Activated naive CD4-positive, alpha-beta T cell treated with anti-CD3 and anti-CD28 coated beads, Interleukin-2, amount 50 U/mL, for 16 hours (primary cell): ENCODE measurements around the gene ENTPD7.
"Not testable (repeated sequence)": the region's sequence is repeated elsewhere in the genome, so short reads cannot be mapped to it uniquely, and the experiment has no call there.

ENCODE experiments used
- DNase-seq: peaks from one replicate; pipeline ENCODE4 v3.0.0-alpha.2; 2020

The ENTPD7 gene, protein sequence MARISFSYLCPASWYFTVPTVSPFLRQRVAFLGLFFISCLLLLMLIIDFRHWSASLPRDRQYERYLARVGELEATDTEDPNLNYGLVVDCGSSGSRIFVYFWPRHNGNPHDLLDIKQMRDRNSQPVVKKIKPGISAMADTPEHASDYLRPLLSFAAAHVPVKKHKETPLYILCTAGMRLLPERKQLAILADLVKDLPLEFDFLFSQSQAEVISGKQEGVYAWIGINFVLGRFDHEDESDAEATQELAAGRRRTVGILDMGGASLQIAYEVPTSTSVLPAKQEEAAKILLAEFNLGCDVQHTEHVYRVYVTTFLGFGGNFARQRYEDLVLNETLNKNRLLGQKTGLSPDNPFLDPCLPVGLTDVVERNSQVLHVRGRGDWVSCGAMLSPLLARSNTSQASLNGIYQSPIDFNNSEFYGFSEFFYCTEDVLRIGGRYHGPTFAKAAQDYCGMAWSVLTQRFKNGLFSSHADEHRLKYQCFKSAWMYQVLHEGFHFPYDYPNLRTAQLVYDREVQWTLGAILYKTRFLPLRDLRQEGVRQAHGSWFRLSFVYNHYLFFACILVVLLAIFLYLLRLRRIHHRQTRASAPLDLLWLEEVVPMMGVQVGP

DNA sequence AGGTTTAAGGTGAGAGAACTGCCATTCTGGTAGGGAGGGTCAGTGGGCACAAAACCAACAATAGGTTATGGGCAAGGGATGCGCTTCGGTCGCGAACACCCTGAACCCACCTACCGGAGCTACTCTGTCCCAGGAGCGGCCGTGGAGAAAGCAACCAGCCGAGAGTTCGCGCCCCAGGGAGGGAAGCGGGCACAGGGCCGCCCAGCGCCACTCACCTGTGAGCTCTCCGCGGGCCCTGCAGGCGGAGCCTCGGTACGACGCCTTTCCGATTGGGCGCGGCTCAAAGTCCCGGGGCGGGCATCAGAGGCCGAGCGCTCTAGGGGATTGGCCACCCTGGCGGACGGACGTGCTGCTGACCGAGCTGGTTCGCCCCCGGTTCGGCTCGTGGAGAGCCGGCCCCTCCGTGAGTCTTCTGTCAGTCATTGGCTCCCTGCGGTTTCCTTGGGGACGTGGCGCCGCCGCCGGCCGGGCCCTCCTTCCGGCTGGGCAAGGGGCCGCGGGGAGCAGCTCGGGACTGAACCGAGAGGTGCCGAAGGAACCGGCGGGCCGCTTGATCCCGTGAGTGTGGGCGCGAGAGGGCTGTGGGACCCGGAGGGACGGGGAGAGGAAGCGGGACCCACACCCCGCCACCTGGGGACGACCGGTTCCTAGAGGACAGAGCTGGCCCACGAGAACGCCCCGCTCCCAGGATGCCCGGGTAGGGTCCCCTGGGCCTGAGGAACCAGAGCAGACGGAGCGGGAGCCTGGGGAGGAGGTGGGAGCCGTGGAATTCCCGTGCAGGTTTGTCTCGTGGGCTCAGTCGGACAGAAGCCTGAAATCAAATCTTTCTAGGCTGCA is at the start of gene ENTPD7:
ENTPD7 (plus strand) TSS at position 479 of the 837 bp plus-strand sequence. CDS start 448 bp downstream, outside the sequence.
- DNase-seq, result peak; percentile 92

DNA sequence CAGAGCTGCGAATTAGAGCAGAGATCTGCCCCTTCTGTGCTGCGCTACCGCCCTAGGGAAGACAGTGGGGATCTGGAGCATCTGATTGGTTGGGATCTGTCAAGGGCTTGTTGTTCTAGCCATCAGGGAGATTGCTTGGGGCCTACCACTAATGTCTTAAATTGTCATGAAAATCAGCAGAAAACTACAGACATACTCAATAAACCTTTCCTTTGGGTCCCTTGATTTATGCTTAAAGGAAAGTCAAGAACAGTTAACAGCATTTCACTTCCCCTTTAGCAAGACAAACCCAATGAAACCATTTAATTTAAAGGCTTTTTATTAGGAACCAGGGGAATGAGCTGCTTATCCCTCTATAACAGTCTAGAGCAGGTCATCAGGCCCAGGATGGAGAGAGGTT is 49.1 kb upstream of the ENTPD7 start:
- DNase-seq, result no peak

DNA sequence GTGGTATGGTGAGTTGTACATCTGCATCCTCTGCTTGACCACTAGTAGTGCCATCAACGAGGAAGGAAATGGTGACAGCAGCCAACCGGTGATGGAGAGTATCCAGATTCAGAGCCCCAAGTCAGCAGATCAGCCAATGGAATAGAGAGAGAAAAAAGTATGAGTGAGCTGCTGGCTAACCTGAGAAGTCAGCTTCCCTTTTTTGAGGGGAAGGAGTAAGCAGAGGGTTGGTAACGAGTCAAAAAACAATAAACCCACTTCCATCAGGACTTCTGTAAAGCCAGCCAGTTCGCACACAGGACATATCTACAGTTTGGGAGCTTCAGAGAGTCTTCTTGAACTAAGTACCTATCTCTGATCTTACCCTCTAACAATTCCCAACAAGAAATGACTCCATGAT is 48.0 kb upstream of the ENTPD7 start:
- no peak for DNase-seq

DNA sequence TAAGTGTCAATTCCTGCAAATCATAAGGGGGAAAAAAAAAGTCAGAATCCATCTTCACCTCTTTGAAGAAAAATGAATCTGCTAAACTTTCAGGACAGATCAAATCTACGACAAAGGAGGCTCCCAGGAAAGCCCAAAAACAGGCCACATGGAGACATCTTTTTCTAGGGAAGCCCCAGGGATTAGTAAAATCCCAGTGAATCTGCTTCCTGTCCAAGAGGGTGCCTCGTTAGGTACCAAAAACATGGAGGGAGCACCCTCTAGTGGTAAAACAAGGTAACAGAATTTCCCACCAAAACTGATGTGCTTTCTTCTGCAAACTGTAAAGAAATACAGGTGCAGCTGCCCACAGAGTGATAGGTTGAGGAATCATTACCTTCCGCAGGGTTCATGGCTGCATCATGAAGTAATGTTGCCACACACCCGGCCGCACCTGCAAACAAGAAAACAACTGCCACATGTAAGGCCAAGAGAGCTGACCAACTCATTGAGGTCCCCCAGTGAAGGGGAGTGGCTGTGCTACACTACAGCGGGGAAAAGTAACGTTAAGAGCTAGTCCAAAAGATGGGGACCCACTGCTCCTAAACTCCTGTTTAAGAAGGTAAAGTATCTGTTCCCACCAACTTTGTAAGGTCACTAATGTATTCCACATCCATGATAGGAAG is 47.0 kb upstream of the ENTPD7 start:
- no peak for DNase-seq

DNA sequence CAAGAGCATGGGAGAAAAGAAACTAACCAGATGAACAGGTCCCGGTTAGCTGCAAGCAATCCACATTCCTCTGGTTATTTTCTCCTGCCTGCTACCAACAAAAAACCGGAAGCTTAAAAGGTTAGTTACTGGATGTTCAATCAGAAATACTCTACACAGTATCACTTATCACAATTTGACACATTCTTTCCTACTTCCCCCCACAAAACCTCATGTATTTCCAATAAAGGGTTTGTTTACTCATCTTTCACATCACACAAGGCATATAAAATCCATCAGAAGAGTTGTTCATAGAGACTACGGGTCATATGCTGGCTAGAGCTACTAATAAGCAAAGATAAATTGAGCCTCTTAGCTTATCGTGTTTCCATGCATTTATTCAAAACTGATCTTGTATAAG is 43.9 kb upstream of the ENTPD7 start:
- no peak for DNase-seq

DNA sequence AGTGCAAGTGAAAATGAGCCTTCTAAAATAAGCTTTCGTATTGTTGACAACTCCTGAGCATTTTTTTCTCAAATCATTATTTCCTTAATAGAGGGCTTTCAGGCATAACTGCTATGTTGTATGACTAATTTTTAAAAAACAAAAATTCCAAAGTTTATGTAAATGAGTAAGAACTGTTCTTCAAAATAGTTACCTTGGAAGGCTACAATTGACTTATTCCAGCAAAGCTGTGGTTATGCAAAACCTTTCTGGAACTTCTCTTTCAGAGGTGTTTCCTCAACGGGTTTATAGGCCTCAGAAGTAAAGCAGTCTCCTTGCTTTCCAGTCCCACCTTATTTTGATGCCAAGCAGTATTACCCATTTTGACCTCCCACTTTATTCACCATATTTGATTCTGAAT is 41.6 kb upstream of the ENTPD7 start:
- no peak for DNase-seq

DNA sequence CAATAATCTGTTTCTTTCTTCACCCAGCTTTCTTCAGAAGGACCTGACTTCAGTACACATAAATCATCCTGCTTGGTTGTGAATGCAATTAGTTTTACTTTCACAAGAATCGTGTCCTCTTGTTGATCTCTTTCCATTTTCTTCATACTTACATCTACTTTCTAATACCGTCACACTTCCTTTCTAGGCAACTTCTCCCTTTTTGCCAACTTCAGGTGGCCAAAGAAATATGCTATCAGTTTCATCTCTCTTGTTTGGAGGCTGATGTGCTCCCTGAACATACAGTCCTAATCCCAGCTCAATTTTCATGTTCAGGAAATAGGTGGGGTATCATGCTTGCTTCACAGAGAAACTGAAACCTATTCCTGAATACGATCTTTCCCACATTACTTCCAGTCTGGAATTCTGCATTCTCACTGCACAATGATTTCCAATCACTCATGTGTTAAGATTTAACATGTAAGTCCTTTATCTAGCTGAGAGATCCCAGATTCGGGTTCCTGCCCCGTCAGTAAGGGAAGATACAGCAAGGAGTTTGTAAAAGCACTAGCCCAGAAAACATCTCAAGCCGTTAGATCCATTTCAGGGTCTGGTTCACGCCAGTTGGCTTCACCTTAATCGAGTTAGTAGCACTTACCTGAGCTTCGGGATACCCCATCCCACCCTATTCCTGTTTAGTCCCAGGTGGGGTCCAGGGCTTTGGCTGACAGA is 40.1 kb upstream of the ENTPD7 start:
- peak; percentile 13 for DNase-seq

DNA sequence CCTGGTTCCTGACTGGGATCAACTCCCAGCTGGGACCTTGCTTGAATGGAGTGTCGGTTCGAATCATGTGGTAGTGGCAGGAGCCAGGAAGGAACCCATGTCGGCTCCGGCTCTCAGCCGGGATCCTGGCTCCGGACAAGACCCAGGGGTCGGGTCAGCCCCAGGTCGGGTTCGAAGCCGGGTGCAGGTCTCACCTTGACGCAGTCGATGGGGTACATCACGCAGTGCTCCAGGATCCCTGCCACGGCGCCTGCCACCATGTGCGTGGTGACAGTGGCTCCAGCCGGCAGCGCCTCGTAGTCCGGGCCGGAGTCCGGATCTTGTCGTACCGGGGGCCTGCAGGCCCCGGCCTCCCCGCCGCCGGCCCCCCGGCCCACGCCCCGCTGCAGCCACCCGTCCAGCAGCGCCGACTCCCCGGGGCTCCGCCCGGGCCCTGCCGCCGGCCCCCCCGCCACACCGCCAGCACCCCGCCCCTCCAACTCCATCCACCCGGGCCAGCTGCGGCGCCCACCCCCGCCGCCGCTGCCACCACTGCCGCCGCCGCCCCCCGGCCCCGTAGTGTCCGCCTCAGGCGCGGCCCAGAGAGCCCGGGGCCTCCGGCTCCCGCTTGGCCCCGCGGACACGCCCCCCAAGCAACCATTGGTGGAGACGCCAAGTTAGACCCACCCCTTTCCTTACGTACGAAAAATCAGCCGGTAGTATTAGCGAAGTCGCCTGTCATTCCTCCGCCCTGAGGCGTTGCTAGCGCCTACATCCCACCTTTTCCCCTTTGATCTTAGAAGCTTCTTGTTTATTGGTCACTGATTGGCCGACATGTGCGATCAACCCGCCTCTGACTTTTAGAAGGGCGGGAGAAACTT is 39.2 kb upstream of the ENTPD7 start, which contains the start of gene SLC25A28:
SLC25A28 (minus strand) TSS at position 589 of the 860 bp plus-strand sequence; CDS start at position 485, 104 bp downstream.
- peak; percentile 93 for DNase-seq

DNA sequence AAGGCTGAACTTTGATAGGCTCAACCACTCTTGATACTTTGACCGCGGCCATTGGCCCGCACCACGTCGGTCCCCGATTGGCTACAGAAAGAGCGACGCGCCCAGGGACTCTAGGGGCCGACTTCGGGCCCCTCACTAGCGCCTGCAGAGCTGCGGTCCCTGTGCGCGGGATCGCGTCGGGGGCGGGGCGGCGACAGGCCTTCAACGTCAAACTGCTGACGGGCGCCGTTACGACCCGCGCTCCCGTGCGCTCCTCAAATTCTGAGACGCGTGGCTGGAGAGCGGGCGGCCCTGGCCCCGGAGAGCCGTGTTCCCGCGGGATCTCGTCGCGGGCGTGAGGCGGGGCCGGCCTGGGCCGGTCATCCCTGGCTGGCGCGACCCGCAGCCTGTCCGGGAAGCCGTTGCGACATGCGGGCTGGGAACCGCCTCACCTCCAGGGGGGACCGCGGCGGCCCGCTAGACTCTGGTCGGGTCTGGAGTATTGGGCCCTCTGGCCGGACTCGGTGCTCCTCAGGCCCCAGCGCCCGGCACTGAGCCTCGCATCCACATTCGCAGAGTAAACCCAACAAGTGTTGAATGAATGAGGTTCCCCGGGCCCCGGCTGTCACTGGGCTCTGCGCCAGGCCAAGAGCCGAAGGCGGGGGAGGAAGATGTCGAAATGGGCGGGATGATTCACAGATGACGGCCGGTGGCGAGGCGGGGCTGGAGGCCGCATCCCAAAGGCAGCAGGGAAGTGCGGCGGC is 38.4 kb upstream of the ENTPD7 start:
- DNase-seq, result peak; percentile 91

DNA sequence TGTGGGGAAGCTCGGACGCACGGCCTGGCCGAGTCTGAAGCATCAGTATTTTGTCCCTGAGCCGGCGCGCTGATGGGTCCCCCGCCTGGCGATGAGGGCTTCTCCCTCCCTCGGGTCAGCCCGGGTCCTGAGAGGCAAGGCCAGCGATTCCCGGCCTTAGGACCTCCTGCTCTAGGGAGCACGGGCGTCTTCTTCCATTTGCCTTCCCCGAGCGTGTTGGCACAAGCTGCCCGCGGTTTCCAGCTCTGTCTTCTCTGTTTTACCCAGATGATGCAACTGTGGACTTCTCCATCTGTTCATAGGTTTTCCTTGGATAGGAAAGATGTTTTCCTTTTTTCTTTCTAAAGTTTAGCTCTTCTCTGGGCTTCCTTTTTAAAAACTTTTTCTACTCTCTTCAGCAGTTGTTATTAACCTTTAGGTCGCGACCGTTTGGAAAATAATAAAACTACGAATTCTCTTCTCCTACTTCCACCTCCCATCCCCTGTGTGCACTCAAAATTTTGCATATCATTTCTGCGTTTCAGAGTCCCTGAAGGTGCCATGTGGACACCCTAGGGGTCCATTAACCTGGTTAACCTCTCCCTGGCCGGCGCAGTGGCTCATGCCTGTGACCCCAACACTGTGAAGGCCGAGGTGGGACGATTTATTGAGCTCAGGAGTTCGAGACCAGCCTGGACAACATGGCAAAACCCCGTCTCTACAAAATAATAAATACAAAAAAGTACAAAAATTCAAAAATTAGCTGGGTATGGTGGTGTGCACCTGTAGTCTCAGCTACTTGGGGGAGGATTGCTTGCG is 37.7 kb upstream of the ENTPD7 start:
- no peak for DNase-seq

DNA sequence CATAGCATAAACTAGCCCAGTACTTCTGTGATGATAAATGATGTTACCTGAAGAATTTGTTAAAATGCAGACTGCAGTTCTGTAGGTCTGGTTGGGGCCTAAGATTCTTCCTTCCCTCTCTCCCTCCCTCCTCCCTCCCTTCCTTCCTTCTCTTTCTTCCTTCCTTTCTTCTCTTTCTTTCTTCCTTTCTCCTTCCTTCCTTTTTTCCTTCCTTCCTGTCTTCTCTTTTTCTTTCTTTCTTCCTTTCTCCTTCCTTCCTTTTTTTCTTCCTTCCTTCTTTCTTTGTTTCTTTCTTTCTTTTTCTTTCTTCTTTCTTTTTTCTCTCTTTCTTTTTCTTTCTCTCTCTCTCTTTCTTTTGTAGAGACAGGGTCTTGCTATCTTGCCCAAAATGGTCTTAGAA is 35.4 kb upstream of the ENTPD7 start:
- no peak for DNase-seq

DNA sequence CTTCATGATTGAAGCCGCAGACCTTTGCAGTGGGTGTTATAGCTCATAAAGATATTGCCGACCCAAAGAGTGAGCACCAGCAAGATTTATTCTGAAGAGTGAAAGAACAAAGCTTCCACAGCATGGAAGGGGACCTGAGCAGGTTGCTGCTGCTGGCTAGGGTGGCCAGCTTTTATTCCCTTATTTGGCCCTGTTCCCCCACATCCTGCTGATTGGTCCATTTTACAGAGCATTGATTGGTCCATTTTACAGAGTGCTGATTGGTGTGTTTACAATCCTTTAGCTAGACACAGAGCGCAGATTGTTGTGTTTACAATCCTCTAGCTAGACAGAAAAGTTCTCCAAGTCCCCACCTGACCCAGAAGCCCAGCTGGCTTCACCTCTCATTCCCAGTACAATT is 34.2 kb upstream of the ENTPD7 start:
- not testable (repeated sequence) for DNase-seq

DNA sequence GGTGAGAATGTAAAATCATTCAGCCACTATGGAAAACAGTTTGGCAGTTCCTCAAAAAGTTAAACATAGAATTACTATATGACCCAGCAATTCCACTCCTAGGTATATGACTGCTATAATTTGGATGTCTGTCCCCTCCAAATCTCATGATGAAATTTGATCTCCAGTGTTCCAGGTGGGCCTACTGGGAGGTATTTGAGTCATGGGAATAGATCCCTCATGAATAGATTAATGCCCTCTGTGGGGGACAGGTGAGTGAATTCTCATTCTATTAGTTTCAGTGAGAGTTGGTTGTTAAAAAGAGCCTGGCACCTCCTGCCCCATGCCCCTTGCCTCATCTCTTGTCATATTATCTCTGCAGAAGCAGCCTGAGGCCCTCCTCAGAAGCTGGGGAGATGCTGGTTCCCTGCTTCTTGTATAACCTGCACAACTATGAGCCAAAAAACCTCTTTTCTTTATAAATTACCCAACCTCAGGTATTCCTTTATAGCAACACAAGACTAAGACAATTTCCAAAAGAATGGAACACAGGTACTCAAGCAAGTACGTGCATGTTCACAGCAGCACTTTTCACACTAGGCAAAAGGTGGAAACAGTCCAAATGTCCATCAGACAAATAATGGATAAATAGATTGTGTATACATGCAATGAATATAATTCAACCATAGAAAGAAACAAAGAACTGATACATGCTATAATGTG is 30.2 kb upstream of the ENTPD7 start:
- no peak for DNase-seq

DNA sequence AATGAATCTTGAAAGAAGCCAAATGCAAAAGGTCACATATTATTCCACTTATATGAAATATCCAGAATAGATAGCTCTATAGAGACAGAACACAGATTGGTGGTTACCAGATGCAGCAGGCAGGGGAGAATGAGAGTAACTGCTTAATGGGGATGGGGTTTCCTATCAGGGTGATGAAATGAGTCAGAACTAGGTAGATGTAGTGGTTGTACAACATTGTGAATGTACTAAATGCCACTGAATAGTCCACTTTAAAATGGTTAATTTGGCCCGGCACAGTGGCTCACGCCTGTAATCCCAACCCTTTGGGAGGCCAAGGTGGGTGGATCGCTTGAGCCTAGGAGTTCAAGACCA is 29.7 kb upstream of the ENTPD7 start:
- DNase-seq, result no peak

DNA sequence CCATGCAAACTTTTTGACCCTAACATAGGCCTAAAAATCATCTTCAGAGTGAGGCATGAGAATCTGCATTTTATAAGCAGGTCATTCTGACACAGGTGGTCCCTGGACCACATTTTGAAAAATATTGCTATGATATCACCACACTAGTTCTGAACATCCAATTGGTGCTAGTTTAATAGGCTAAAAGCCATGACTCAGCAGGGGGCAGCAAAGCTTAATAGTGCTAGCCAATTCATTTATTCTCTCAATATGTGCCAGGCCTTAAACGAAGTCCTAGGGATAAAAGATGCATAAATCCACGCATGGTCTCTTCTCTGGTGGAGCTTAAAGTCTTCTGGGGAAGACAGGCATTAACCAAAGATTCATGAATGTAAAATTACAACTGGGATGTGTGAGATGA is 28.9 kb upstream of the ENTPD7 start:
- DNase-seq, result no peak

DNA sequence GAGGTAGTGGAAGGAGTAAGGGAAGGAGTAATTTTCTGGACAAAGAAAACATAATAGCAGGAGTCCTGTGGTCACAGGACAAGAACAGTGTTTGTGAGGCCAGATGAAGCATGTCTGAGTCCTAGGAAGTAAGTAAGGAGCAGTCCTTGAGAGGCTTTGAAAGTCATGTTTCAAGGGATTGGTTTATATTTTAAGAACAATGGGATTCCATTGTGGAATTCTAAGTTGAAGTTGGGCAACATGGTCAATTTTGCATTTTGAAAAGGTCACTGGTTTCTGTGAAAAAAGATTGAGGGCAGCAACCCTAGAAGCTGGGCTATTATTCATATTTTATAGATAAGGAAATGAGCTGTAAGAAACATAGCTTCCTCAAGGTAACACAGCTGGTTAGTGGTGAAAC is 28.3 kb upstream of the ENTPD7 start:
- no peak for DNase-seq

DNA sequence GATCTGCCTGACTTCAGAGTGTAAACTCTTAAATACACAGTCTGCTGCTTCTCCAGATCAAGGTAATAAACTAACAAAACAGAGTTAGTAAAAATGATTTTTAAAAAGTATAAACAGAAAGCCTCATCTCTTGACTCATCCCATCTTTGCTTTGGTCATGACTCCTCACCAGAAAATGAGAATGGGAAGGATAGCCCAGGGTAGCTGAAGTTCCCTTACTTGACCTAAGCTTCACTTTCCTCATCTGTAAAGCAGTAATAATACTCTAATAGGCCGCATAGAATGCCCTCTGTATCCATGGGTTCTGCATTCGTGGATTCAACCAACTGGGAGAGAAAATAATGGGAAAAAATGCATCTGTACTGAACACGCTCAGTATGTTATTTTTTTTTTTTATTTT is 27.8 kb upstream of the ENTPD7 start:
- DNase-seq, result no peak

DNA sequence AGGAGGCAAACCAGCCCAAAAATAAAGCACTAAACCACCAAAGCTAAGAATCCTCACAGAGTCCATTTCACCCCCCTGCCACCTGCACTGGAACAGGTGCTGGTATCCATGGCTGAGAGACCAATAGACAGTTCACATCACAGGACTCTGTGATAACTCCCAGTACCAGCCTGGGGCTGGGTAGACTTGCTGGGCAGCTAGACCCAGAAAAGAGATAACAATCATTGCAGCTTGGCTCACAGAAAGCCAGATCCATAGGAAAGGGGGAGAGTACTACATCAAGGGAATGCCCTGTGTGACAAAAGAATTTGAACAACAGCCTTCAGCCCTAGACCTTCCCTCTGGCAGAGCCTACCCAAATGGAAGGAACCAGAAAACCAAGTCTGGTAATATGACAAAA is 25.5 kb upstream of the ENTPD7 start:
- DNase-seq, result no peak

DNA sequence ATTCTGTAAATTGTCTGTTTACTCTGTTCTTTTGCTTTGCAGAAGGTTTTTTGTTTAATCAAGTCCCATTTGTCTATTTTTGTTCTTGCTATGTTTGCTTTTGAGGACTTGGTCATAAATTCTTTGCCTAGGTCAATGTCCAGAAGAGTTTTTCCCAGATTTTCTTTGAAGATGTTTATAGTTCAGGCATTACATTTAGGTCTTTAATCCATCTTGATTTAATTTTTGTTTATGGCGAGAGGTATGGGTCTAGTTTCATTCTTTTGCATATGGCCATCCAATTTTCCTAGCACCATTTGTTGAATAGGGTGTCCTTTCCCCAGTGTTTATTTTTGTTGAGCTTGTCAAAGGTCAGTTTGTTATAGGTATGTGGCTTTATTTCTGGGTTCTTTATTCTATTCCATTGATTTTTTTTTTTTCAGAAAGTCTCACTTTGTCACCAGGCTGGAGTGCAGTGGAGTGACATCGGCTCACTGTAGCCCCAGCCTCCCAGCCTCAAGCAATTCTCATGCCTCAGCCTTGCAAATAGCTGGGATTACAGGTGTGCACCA is 11.6 kb upstream of the ENTPD7 start:
- DNase-seq, result no peak
